T47D (cell line): ENCODE data around the gene SCAANT1.

Experiments
- DNase-seq, 2 experiments: peaks; one replicate each; pipeline versions ENCODE4 v3.0.0 to v3.0.0-alpha.2; 2011 to 2012; ENCODE audit warnings: low read depth in 1 of 2, low spot score in 1 of 2
- JUND ChIP-seq: IDR thresholded peaks from 2 replicates; pipeline ENCODE4 v1.6.1; 2012; ENCODE audit warnings: low read depth
- in situ Hi-C: cut with HindIII; loops from 2 replicates; pipeline ENCODE4 v1.10.0; 2016; ENCODE audit warnings: low sequenced_read_pairs, low pct_unique_long_range_greater_than_20kb

SCAANT1 gene

GRCh38 chr3:63877737-63878393 lies 34.3 kb downstream of the SCAANT1 start:
- in situ Hi-C loops, result no loop called here
- no peak for TF ChIP-seq JUND
- DNase-seq, result no peak

- no peak for DNase-seq
- TF ChIP-seq JUND, result no peak
- in situ Hi-C loops, result no loop called here
Observed at GRCh38 chr3:63876260-63876659, 35.9 kb downstream of the SCAANT1 start.

- DNase-seq, result no peak
Observed at GRCh38 chr3:63875510-63875909, 36.7 kb downstream of the SCAANT1 start.

GRCh38 chr3:63874769-63875168 lies 37.4 kb downstream of the SCAANT1 start:
- in situ Hi-C loops, result no loop called here
- DNase-seq, result no peak
- no peak for TF ChIP-seq JUND

More at GRCh38 chr3:63875510-63875909, 36.7 kb downstream of the SCAANT1 start:
- in situ Hi-C loops, result no loop called here
- TF ChIP-seq JUND, result no peak

GRCh38 chr3:63872135-63872924 lies 39.9 kb downstream of the SCAANT1 start:
- no peak for TF ChIP-seq JUND
- DNase-seq, result no peak
- in situ Hi-C loops, result no loop called here

- in situ Hi-C loops, result no loop called here
- DNase-seq, result no peak
- no peak for TF ChIP-seq JUND
Observed at GRCh38 chr3:63870615-63871005, 41.6 kb downstream of the SCAANT1 start.

- in situ Hi-C loops, result no loop called here
- TF ChIP-seq JUND, result no peak
- no peak for DNase-seq
Observed at GRCh38 chr3:63869940-63870614, 42.1 kb downstream of the SCAANT1 start.

GRCh38 chr3:63867225-63867624 lies 45.0 kb downstream of the SCAANT1 start:
- DNase-seq, result no peak
- TF ChIP-seq JUND, result no peak
- in situ Hi-C loops, result no loop called here

GRCh38 chr3:63864965-63865327 lies 47.2 kb downstream of the SCAANT1 start:
- in situ Hi-C loops, result no loop called here
- no peak for DNase-seq
- TF ChIP-seq JUND, result no peak

GRCh38 chr3:63864008-63864964 lies 47.9 kb downstream of the SCAANT1 start:
- TF ChIP-seq JUND, result no peak
- in situ Hi-C loops, result no loop called here
- peak; percentile 35 to 51 for DNase-seq

- TF ChIP-seq JUND, result no peak
- peak; percentile 64 to 65 for DNase-seq
- in situ Hi-C loops, result no loop called here
Observed at GRCh38 chr3:63863150-63864007, 48.8 kb downstream of the SCAANT1 start, which contains the start of the genes ATXN7 and THOC7. ATXN7 (plus strand) TSS chr3:63863867; CDS start chr3:63912599, 48,732 bp downstream. THOC7 (minus strand) TSS chr3:63863805; CDS start chr3:63863790, 15 bp downstream.
